GM19099 (cell line): ENCODE data around the gene CCDC85C.

Experiments
- POLR2A ChIP-seq: IDR thresholded peaks from 3 replicates; pipeline ENCODE4 v1.6.1; 2011; ENCODE audit warnings: low read depth; ENCODE audit not compliant: insufficient read length; ENCODE audit errors: extremely low read depth

Gene CCDC85C

DNA sequence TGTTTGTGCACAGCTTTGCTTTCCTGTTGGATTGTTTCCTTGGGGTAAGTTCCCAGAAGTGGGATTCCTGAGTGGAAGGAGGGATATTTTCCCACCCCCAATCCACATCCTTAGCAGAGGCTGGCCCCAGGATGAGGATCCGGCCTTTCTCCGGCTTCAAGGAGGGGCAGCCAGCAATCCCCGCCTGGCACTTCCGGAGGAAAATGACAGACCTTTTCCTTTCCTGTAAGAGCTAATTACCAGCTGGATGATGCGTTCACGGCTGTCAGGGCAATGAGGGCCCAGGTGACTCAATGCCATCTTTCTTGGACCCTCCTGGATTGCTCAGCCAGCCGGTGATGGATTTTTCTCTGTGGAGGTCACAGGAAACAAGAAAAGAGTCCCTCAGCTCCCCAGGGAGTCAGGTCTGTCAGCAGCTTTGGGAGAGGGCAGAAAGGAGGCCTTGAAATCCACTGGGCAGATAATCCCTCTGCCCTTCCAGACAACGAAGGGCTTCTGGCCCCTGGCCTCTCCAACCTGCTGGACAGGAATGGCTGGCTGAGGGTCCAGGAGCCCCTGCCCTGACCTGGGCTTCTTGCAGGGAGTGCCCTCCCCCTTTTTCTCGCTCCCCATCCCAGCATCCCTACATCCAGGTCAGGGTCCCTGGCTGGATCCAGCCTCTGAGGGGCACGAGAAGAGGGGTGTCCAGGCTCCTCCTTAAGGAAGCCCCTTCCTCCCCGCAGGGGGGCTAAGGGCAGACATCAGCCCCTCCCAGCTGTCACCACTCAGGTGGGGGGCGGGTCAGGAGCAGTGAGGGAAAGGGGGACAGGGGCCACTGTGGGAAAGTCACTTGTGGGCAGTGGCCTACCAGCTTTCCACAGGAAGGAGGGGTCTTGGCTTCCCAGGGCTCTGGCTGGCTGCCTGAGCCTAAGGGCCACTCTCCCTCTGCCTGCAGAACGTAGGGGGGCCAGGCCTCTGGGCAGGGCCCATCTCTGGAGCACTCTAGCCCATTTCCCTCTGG is 16.1 kb upstream of the CCDC85C start:
- TF ChIP-seq POLR2A, result no peak

GRCh38 chr14:99616832-99617800 is 13.1 kb upstream of the CCDC85C start:
- no peak for TF ChIP-seq POLR2A

DNA sequence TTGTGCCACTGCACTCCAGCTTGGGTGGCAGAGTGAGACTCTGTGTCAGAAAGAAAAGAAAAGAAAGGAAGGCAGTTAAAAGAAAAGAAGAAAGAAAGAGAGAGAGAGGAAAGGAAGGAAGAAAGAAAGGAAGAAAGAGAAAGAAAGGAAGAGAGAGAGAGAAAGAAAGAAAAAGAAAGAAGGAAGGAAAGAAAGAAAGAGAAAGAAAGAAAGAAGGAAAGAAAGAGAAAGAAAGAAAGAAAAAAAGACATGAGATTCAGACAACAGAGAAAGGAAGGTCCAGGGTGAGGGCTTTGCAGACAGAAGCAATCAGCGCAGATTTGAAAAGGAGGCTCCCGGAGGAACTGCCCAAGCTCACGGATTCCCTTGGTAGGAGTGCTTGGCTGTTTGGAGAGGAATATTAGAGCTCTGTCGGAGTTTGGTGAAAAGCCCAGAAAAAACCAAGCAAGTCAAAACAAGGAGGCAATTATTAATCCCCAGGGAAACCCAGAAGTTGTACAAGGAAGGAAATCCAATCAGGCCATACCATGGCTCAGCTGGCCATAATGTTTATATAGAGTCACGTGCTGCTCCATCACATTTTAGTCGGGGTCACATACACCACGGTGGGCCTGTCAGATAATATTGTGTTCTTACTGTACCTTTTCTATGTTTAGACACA is 11.6 kb upstream of the CCDC85C start:
- no peak for TF ChIP-seq POLR2A

DNA sequence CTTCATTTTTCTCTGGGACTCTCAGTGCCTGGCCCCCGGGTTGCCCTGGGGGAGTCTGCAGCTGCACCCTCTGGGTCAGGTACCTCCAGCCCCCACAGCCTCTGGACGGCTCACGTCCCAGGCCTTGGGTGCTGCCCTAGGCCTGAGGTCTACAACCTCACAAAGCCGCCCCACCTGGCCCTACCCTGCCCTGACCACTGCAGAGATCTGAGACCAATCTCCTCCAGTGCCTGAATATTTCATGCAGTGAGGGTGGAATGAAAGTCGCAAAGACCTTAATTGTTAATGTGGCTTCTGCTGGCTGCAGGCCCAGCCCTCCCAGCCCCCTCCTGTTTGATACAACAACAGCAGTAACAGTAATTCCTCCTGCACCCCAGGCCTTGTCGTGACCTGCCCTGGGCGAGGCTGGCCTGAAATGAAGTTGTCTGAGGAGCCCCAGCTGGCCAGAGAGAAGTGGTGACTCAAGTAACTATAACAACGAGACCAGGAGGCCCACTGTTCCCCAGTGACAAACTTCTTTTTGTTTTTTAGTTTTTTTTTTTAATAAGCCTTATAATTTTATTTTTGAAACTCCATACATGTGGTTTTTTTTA is 8.8 kb upstream of the CCDC85C start:
- no peak for TF ChIP-seq POLR2A

DNA sequence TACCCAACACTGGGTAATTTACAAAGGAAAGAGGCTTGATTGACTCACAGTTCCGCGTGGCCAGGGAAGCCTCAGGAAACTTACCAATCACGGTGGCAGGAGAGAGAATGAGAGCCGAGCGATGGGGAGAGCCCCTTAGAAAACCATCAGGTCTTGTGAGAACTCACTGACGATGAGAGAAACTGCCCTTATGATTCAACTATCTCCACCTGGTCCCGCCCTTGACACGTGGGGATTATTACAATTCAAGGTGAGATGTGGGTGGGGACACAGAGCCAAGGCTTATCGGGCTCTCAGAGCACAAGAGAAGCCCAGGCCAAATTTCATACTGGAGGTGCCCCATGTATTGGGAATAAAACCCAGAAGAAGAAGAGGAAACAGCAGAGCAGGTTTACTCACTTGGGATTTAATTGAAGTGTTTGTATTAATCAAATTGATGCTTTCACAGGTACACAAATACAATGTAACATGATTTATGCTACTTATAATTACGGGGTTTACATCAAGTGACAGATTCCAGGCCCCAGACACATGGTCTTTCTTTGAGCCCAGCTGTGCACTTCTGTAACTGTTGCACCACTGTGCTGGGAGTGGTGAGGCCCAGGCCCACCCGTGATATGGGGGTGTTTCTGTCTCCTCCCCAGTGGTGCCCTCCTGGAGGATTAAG is 8.2 kb upstream of the CCDC85C start:
- TF ChIP-seq POLR2A, result no peak

- no peak for TF ChIP-seq POLR2A
These were observed 7.6 kb upstream of the CCDC85C start for GRCh38 chr14:99611646-99612045.

GRCh38 chr14:99609245-99610170 is 5.5 kb upstream of the CCDC85C start:
- TF ChIP-seq POLR2A, result no peak

DNA sequence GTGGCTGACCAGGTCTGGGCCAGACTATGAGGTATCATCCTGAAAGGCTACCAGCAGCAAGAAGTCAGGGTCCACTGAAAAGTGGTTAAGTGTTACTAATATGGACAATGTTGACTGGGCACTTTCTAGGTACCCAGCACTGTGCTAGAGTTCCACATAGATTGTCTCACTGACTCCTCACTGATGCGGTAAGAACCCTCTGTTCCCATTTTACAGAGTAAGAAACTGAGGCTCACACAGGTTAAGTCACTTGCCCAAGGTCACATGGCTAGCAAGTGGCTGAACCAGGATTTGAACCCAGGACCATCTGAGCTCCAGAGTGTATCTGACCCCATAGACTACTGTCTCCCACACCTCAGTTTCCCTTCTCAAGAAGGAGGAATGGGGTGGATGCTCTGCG is 4.6 kb upstream of the CCDC85C start:
- TF ChIP-seq POLR2A, result no peak

- TF ChIP-seq POLR2A, result no peak
These were observed 2.4 kb upstream of the CCDC85C start for GRCh38 chr14:99606359-99606758.

DNA sequence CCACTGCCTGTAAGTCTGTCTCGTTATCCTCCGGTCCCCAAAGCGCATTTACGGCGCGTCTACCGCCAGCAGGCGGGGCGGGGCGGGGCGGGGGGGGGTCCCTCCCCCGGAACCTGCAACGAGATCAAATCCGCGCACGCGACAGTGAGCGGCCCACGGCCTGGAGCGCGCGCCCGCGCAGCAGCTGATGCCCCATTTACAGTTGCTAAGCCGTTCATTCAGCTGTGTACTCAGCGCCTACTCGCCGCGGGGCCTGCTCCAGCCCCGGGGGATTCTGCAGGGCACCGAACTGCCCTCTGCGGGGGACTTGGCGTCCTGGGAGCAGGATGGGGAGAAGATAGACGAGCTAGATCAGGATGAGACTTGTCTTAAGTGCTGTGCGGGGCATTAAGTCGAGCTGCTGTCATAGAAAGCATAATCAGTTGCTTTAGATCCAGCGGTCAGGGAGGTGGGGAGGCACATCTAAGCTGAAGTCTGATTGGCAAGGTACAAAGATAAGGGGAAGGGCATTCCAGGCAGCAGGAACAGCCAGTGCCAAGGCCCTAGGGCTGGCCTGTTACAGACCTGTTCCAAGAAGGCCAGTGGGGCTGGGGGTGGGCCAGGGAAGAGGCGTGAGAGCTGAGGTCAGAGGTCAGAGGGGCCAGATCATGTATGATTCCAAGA is 1.4 kb upstream of the CCDC85C start:
- TF ChIP-seq POLR2A, result no peak

DNA sequence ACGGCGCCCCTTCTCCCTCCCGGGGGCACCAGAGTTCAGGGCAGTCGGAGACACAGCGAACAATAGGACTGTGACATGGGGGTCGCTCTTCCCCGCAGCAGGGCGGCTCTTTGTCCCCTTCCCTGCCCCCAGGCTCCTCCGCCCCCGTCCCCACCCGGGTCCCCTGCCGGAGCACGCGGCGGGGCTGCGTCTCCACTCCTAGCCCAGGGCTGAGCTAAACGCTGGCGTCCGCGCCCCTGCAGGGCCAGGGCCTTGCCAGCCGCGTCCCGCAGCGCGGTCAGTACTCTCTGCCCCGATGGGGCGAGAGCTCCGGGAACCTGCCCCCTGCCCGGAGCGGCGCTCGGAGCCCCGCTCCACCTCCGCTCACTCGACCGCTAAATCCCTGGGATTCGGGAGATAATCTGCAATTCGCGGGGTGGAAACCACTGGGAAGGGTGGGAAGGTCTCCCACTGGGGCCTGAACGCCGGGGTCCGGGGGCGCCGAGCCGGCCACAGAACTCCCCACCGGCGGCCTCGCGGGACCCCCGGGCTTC is 825 bp upstream of the CCDC85C start:
- no peak for TF ChIP-seq POLR2A

DNA sequence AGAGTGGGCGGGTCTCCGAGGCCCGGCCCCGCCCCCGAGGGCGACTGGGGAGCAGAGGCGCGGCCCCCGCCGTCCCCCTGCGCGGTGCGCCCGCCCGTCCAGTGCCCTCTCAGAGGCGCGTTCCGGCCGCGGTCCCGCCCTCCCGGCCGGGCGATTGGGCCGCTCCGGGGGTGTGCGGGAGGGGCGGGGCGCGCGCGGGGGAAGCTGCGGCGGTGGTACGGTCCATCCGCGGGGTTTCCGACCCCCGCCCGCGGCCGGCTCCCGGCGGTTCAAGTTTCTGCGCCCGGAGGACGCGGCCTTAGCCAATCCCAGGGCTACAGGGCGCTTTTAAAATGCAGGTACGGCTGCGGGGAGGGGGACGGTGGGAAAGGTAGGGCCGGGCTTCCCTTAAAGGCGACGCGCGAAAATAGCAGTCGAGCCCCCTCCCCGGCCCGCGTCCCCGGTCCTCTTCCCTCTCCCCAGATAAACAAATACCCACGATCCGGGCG is 315 bp upstream of the CCDC85C start:
- no peak for TF ChIP-seq POLR2A
